Ishikawa (cell line): ENCODE data around the gene LRBA.

Experiments
- CREB1 ChIP-seq: IDR thresholded peaks from 2 replicates; pipeline ENCODE4 v1.6.1; 2012; ENCODE audit warnings: low read depth
- EGR1 ChIP-seq: IDR thresholded peaks from 2 replicates; pipeline ENCODE4 v1.6.1; 2012
- EP300 ChIP-seq: IDR thresholded peaks from 2 replicates; pipeline ENCODE4 v1.6.1; 2012; ENCODE audit warnings: borderline replicate concordance
- FOXM1 ChIP-seq: IDR thresholded peaks from 2 replicates; pipeline ENCODE4 v1.6.1; 2012; ENCODE audit warnings: low read depth, borderline replicate concordance
- TAF1 ChIP-seq: IDR thresholded peaks from 2 replicates; pipeline ENCODE4 v1.6.1; 2012; ENCODE audit warnings: low read depth, mild to moderate bottlenecking
- TCF12 ChIP-seq: IDR thresholded peaks from 2 replicates; pipeline ENCODE4 v1.6.1; 2012; ENCODE audit warnings: low read depth
- TEAD4 ChIP-seq: IDR thresholded peaks from 2 replicates; pipeline ENCODE4 v1.6.1; 2012
- YY1 ChIP-seq: IDR thresholded peaks from 2 replicates; pipeline ENCODE4 v1.6.1; 2012; ENCODE audit warnings: low read depth
- ZBTB7A ChIP-seq: IDR thresholded peaks from 2 replicates; pipeline ENCODE4 v1.6.1; 2012; ENCODE audit warnings: low read depth
- TF ChIP-seq, protein P1 (sequence below): IDR thresholded peaks from 2 replicates; pipeline ENCODE4 v1.6.1; 2012; ENCODE audit warnings: low read depth, mild to moderate bottlenecking
- TF ChIP-seq, protein P2 (sequence below): IDR thresholded peaks from 2 replicates; pipeline ENCODE4 v1.6.1; 2012
- TF ChIP-seq, protein P3 (sequence below): IDR thresholded peaks from 2 replicates; pipeline ENCODE4 v1.6.1; 2012

DNA sequence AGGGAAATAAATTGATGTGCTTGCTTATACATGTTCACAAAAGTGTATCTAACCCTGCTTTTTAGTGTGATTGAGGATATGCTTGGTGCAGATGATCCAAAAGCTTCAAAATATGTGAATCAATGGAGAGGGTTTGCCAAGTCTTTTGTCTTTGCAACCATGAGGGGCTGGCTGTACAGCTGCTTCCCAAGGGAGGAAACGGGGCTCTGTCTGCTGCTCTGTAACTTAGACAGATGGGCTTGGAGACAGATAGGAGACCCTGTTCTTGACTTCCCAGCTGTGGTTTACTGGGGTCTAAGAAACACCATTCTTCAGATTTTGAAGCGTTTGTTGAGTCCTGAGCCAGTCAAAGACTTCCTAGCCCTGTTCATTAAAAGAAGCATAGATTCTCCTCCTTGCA, 784.5 kb downstream of the LRBA start:
- TF ChIP-seq EGR1 (no peak), ZBTB7A (no peak), EP300 (no peak), TEAD4 (no peak), CREB1 (no peak), TAF1 (no peak), FOXM1 (no peak), YY1 (no peak), TCF12 (no peak)
- TF ChIP-seq, protein P1, sequence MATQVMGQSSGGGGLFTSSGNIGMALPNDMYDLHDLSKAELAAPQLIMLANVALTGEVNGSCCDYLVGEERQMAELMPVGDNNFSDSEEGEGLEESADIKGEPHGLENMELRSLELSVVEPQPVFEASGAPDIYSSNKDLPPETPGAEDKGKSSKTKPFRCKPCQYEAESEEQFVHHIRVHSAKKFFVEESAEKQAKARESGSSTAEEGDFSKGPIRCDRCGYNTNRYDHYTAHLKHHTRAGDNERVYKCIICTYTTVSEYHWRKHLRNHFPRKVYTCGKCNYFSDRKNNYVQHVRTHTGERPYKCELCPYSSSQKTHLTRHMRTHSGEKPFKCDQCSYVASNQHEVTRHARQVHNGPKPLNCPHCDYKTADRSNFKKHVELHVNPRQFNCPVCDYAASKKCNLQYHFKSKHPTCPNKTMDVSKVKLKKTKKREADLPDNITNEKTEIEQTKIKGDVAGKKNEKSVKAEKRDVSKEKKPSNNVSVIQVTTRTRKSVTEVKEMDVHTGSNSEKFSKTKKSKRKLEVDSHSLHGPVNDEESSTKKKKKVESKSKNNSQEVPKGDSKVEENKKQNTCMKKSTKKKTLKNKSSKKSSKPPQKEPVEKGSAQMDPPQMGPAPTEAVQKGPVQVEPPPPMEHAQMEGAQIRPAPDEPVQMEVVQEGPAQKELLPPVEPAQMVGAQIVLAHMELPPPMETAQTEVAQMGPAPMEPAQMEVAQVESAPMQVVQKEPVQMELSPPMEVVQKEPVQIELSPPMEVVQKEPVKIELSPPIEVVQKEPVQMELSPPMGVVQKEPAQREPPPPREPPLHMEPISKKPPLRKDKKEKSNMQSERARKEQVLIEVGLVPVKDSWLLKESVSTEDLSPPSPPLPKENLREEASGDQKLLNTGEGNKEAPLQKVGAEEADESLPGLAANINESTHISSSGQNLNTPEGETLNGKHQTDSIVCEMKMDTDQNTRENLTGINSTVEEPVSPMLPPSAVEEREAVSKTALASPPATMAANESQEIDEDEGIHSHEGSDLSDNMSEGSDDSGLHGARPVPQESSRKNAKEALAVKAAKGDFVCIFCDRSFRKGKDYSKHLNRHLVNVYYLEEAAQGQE: no peak
- TF ChIP-seq, protein P2, sequence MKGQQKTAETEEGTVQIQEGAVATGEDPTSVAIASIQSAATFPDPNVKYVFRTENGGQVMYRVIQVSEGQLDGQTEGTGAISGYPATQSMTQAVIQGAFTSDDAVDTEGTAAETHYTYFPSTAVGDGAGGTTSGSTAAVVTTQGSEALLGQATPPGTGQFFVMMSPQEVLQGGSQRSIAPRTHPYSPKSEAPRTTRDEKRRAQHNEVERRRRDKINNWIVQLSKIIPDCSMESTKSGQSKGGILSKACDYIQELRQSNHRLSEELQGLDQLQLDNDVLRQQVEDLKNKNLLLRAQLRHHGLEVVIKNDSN: no peak
- TF ChIP-seq, protein P3, sequence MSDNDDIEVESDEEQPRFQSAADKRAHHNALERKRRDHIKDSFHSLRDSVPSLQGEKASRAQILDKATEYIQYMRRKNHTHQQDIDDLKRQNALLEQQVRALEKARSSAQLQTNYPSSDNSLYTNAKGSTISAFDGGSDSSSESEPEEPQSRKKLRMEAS: no peak
